ENCODE results near the gene PTPRB.
"Not testable (repeated sequence)": the region's sequence is repeated elsewhere in the genome, so short reads cannot be mapped to it uniquely, and the experiment has no call there.

Gene PTPRB

GRCh38 chr12:70513426-70513825 is 123.8 kb downstream of the PTPRB start:
- H3K27me3 ChIP-seq (replicated peaks; ENCODE audit: control insufficient read depth, insufficient read depth, low read length), result no peaks in the 10 kb centered on the region
- no peak for DNase-seq (ENCODE audit: extremely low read depth, insufficient read length)
- no peak overlapping the region for H3K4me3 ChIP-seq (replicated peaks; ENCODE audit: low read depth, low read length)
- TF ChIP-seq, protein P1, sequence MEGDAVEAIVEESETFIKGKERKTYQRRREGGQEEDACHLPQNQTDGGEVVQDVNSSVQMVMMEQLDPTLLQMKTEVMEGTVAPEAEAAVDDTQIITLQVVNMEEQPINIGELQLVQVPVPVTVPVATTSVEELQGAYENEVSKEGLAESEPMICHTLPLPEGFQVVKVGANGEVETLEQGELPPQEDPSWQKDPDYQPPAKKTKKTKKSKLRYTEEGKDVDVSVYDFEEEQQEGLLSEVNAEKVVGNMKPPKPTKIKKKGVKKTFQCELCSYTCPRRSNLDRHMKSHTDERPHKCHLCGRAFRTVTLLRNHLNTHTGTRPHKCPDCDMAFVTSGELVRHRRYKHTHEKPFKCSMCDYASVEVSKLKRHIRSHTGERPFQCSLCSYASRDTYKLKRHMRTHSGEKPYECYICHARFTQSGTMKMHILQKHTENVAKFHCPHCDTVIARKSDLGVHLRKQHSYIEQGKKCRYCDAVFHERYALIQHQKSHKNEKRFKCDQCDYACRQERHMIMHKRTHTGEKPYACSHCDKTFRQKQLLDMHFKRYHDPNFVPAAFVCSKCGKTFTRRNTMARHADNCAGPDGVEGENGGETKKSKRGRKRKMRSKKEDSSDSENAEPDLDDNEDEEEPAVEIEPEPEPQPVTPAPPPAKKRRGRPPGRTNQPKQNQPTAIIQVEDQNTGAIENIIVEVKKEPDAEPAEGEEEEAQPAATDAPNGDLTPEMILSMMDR (IDR thresholded peaks at IDR 0.05; ENCODE audit: insufficient read depth, low read length, poor library complexity, severe bottlenecking), result no peak
- no peaks in the 10 kb centered on the region for H3K36me3 ChIP-seq (ENCODE audit: control insufficient read depth, insufficient read depth, low read length)

- no peaks in the 10 kb centered on the region for H3K36me3 ChIP-seq (ENCODE audit: control insufficient read depth, insufficient read depth, low read length)
- TF ChIP-seq, protein P1 (IDR thresholded peaks at IDR 0.05; ENCODE audit: insufficient read depth, low read length, poor library complexity, severe bottlenecking), result no peak
- no peak for DNase-seq (ENCODE audit: extremely low read depth, insufficient read length)
- no peak overlapping the region for H3K4me3 ChIP-seq (replicated peaks; ENCODE audit: low read depth, low read length)
- no peaks in the 10 kb centered on the region for H3K27me3 ChIP-seq (replicated peaks; ENCODE audit: control insufficient read depth, insufficient read depth, low read length)
These were observed 129.1 kb downstream of the PTPRB start for GRCh38 chr12:70508178-70508577.

- H3K27me3 ChIP-seq (replicated peaks; ENCODE audit: control insufficient read depth, insufficient read depth, low read length), result no peaks in the 10 kb centered on the region
- no peaks in the 10 kb centered on the region for H3K36me3 ChIP-seq (ENCODE audit: control insufficient read depth, insufficient read depth, low read length)
- TF ChIP-seq, protein P1 (IDR thresholded peaks at IDR 0.05; ENCODE audit: insufficient read depth, low read length, poor library complexity, severe bottlenecking), result no peak
- no peak overlapping the region for H3K4me3 ChIP-seq (replicated peaks; ENCODE audit: low read depth, low read length)
- DNase-seq (ENCODE audit: extremely low read depth, insufficient read length), result no peak
These were observed 129.8 kb downstream of the PTPRB start for GRCh38 chr12:70507442-70507841.

GRCh38 chr12:70497508-70497907 is 139.7 kb downstream of the PTPRB start:
- TF ChIP-seq, protein P1 (IDR thresholded peaks at IDR 0.05; ENCODE audit: insufficient read depth, low read length, poor library complexity, severe bottlenecking), result no peak

DNA sequence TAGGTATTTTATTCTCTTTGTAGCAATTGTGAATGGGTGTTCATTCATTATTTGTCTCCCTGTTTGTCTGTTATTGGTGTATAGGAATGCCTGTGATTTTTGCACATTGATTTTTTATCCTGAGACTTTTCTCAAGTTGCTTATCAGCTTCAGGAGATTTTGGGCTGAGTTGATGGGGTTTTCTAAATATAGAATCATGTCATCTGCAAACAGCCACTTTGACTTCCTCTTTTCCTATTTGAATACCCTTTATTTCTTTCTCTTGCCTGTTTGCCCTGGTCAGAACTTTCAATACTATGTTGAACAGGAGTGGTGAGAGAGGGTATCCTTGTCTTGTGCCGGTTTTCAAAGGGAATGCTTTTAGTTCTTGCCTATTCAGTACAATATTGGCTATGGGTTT is 144.3 kb downstream of the PTPRB start:
- not testable (repeated sequence) for DNase-seq (ENCODE audit: extremely low read depth, insufficient read length); H3K4me3 ChIP-seq (replicated peaks; ENCODE audit: low read depth, low read length); H3K27me3 ChIP-seq (replicated peaks; ENCODE audit: control insufficient read depth, insufficient read depth, low read length); H3K36me3 ChIP-seq (ENCODE audit: control insufficient read depth, insufficient read depth, low read length)

More at GRCh38 chr12:70497508-70497907, 139.7 kb downstream of the PTPRB start:
- Histone ChIP-seq H3K27me3 (replicated peaks; ENCODE audit: control insufficient read depth, insufficient read depth, low read length) (no peaks in the 10 kb centered on the region), H3K36me3 (ENCODE audit: control insufficient read depth, insufficient read depth, low read length) (no peaks in the 10 kb centered on the region), H3K4me3 (replicated peaks; ENCODE audit: low read depth, low read length) (no peak overlapping the region)
- DNase-seq (ENCODE audit: extremely low read depth, insufficient read length), result no peak

DNA sequence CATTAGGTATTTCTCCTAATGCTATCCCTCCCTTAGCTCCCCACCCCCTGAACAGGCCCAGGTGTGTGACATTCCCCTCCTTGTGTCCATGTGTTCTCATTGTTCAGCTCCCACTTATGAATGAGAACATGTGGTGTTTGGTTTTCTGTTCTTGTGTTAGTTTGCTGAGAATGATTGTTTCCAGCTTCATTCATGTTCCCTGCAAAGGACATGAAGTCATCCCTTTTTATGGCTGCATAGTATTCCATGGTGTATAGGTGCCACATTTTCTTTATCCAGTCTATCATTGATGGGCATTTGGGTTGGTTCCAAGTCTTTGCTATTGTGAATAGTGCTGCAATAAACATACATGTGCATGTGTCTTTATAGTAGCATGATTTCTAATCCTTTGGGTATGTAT is 146.3 kb downstream of the PTPRB start:
- not testable (repeated sequence) for H3K27me3 ChIP-seq (replicated peaks; ENCODE audit: control insufficient read depth, insufficient read depth, low read length); H3K4me3 ChIP-seq (replicated peaks; ENCODE audit: low read depth, low read length); H3K36me3 ChIP-seq (ENCODE audit: control insufficient read depth, insufficient read depth, low read length); DNase-seq (ENCODE audit: extremely low read depth, insufficient read length)

DNA sequence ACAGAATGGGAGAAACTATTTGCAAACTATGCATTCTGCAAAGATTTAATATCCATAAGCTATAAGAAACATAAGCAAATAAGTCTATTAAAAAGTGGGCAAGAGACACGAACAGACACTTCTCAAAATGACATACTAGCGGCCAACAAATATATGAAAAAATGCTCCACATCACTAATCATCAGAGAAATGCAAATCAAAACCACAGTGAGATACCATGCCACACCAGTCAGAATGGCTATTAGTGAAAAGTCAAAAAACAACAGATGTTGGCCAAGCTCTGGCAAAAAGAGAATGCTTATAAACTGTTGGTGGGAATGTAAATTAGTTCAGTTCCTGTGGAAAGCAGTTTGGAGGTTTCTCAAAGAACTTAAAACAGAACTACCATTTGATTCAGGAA is 149.8 kb downstream of the PTPRB start:
- H3K4me3 ChIP-seq (replicated peaks; ENCODE audit: low read depth, low read length), result no peak overlapping the region
- no peaks in the 10 kb centered on the region for H3K27me3 ChIP-seq (replicated peaks; ENCODE audit: control insufficient read depth, insufficient read depth, low read length)
- TF ChIP-seq, protein P1 (IDR thresholded peaks at IDR 0.05; ENCODE audit: insufficient read depth, low read length, poor library complexity, severe bottlenecking), result no peak
- H3K36me3 ChIP-seq (ENCODE audit: control insufficient read depth, insufficient read depth, low read length), result no peaks in the 10 kb centered on the region
- no peak for DNase-seq (ENCODE audit: extremely low read depth, insufficient read length)

Measured in GM06990 (cell line).